HepG2 (cell line): ENCODE data around the gene WDR35. TPM values are rescaled to one million over a fixed set of nuclear protein-coding genes. Genes with fewer than 3 reads are reported as not detected.

Experiments used
- ATAC-seq: fragments of 200-7000 bp; cut with Tn5 transposase; 3 replicates; pipeline ENCODE4 v1.9.1; 2020; ENCODE audit warnings: mild to moderate bottlenecking, moderate library complexity
- BruUV-seq: library from RNA; stranded (reverse); fragments of 400-500 nt; replicated peaks from 2 replicates; lab custom pipeline; 2021; lab: Mats Ljungman, UMichigan
- CTCF ChIA-PET: fragments of 300-600 bp; formaldehyde crosslinking; extraction: SDS; loops from one replicate; lab custom pipeline; 2021; ENCODE audit warnings: low total read pairs, inconsistent platforms, low intra/inter-chr PET ratio; lab: Yijun Ruan, JAX
- POLR2A ChIA-PET: fragments of 350-600 bp; sonication (Branson Sonifier 250); formaldehyde crosslinking; loops from one replicate; lab custom pipeline; 2020; ENCODE audit warnings: antibody characterized with exemption, inconsistent platforms; lab: Yijun Ruan, JAX
- DNase-seq: peaks from one replicate; pipeline ENCODE4 v3.0.0-alpha.2; 2015; ENCODE audit warnings: low spot score
- FAIRE-seq: peaks from 3 replicates; lab custom pipeline; 2011; peaks lifted over from hg19 to GRCh38; lab: Jason Lieb, UNC
- H2AFZ ChIP-seq: one replicate; pipeline ENCODE4 v1.6.1; 2011; ENCODE audit warnings: low read length, inconsistent platforms
- H3K27ac ChIP-seq: fragments of 300-600 bp; 3 replicates; pipeline ENCODE4 v1.8.0; 2011; ENCODE audit warnings: mixed run types, mild to moderate bottlenecking, mixed read lengths, low read length, inconsistent platforms; ENCODE audit not compliant: insufficient read depth; ENCODE audit errors: extremely low read length
- H3K27me3 ChIP-seq, 2 experiments: fragments of 200-600 bp in 1 of 2; 2 replicates in 1 of 2; 3 replicates in 1 of 2; pipeline versions ENCODE4 v1.6.0 to v1.8.0; 2011; ENCODE audit warnings: low read length in 2 of 2, mild to moderate bottlenecking in 2 of 2, moderate library complexity in 2 of 2, inconsistent platforms in 1 of 2; ENCODE audit not compliant: insufficient read depth in 2 of 2, control insufficient read depth in 1 of 2
- H3K36me3 ChIP-seq, 2 experiments: fragments of 200-600 bp in 1 of 2; replicated peaks in 1 of 2; 2 replicates in 1 of 2; 3 replicates in 1 of 2; pipeline versions ENCODE4 v1.5.1 to v1.8.0; 2011; ENCODE audit warnings: low read length in 2 of 2, inconsistent platforms in 1 of 2; ENCODE audit not compliant: insufficient read depth in 2 of 2, control insufficient read depth in 1 of 2
- H3K4me1 ChIP-seq: 2 replicates; pipeline ENCODE4 v1.5.1; 2012; ENCODE audit warnings: low read length, inconsistent platforms; ENCODE audit not compliant: insufficient read depth
- H3K4me2 ChIP-seq: 2 replicates; pipeline ENCODE4 v1.6.0; 2011; ENCODE audit warnings: low read depth, low read length, inconsistent platforms
- H3K4me3 ChIP-seq, 3 experiments: fragments of 200-600 bp in 1 of 3; sonication (generic), shearing (Covaris generic) in 1 of 3; replicated peaks in 1 of 3; 2 replicates each; pipeline ENCODE4 v1.5.1; 2011 to 2016; ENCODE audit warnings: low read length in 3 of 3, inconsistent platforms in 2 of 3, low read depth in 2 of 3, mild to moderate bottlenecking in 2 of 3, control low read depth in 1 of 3, mixed read lengths in 1 of 3; ENCODE audit not compliant: insufficient read depth in 1 of 3
- H3K79me2 ChIP-seq: one replicate; pipeline ENCODE4 v1.6.1; 2011; ENCODE audit warnings: low read length, inconsistent platforms; ENCODE audit not compliant: insufficient read depth
- H3K9ac ChIP-seq: 2 replicates; pipeline ENCODE4 v1.6.0; 2011; ENCODE audit warnings: mild to moderate bottlenecking, low read depth, low read length, inconsistent platforms; ENCODE audit not compliant: insufficient read depth
- H3K9me3 ChIP-seq: 2 replicates; pipeline ENCODE4 v1.5.1; 2012; ENCODE audit warnings: mild to moderate bottlenecking, low read length
- H4K20me1 ChIP-seq: 2 replicates; pipeline ENCODE4 v1.6.0; 2011; ENCODE audit warnings: inconsistent platforms, mild to moderate bottlenecking, low read length, moderate library complexity; ENCODE audit not compliant: insufficient read depth
- ASH2L ChIP-seq: fragments of 300-600, 200-600 bp; sonication (generic); IDR thresholded peaks from 2 replicates; pipeline ENCODE4 v1.7.0; 2017; ENCODE audit warnings: low read depth, mild to moderate bottlenecking, moderate library complexity, mixed read lengths, low read length; ENCODE audit not compliant: insufficient read length
- HNRNPL ChIP-seq: fragments of 200-400 bp; formaldehyde crosslinking; IDR thresholded peaks from 2 replicates; pipeline ENCODE4 v1.6.1; 2017; ENCODE audit warnings: mild to moderate bottlenecking, low read depth, low read length
- KLF6 ChIP-seq: IDR thresholded peaks from 2 replicates; pipeline ENCODE4 v1.8.0; 2016; ENCODE audit warnings: missing biosample characterization, missing genetic modification reagents
- MAFF ChIP-seq: IDR thresholded peaks from 2 replicates; pipeline ENCODE4 v1.6.1; 2011; ENCODE audit warnings: low read depth, low read length, improper control_type of control experiment
- TAF1 ChIP-seq: sonication (generic); formaldehyde crosslinking; IDR thresholded peaks from 2 replicates; pipeline ENCODE4 v1.4.0; 2020; ENCODE audit warnings: missing genetic modification reagents
- XRCC5 ChIP-seq: fragments of 200-400 bp; formaldehyde crosslinking; optimal IDR thresholded peaks from 2 replicates; pipeline ENCODE3; 2017; ENCODE audit warnings: mild to moderate bottlenecking, low read length
- YEATS2 ChIP-seq: sonication (generic); formaldehyde crosslinking; IDR thresholded peaks from 2 replicates; pipeline ENCODE4 v1.4.0; 2020; ENCODE audit warnings: missing genetic modification reagents, borderline replicate concordance
- ZNF33B ChIP-seq: sonication (generic); formaldehyde crosslinking; IDR thresholded peaks from 2 replicates; pipeline ENCODE4 v1.5.1; 2020; ENCODE audit warnings: mild to moderate bottlenecking, missing genetic modification reagents
- ZNF572 ChIP-seq: sonication (generic); formaldehyde crosslinking; IDR thresholded peaks from 2 replicates; pipeline ENCODE4 v1.5.1; 2020; ENCODE audit warnings: mild to moderate bottlenecking, missing genetic modification reagents
- ZNF75D ChIP-seq: sonication (generic); formaldehyde crosslinking; IDR thresholded peaks from 2 replicates; pipeline ENCODE4 v1.8.1; 2023; ENCODE audit warnings: missing genetic modification reagents, mild to moderate bottlenecking, borderline replicate concordance
- WGBS: methylation state at CpG from one replicate; pipeline ENCODE4 v1.1.6; 2017; ENCODE audit warnings: low lambda C conversion rate; 5-methylcytosine and 5-hydroxymethylcytosine counted together
- in situ Hi-C: cut with HindIII; loops from 2 replicates; pipeline ENCODE4 v1.10.0; 2017; ENCODE audit warnings: low pct_unique_long_range_greater_than_20kb; ENCODE audit not compliant: extremely low pct_ligation_motif_present
- intact Hi-C: fragments of 100-400 bp; cut with micrococcal nuclease; formaldehyde crosslinking; loops from one replicate; pipeline ENCODE4 v1.10.0; 2022; ENCODE audit not compliant: unreplicated experiment
- polyA plus RNA-seq, 8 experiments: library from polyadenylated mRNA; depleted of rRNA in 3 of 8; stranded (reverse) in 7 of 8; unstranded in 1 of 8; fragments of >200 nt; fragmentation: Illumina TruSeq in 4 of 8; extraction: Trizol in 4 of 8; gene quantifications; 2 replicates each; pipeline versions ENCODE4 v1.2.1 to v1.2.3, GENCODE V29; 2011 to 2016; ENCODE audit warnings: low read depth in 4 of 8, missing spikeins in 1 of 8, mixed read lengths in 1 of 8; ENCODE audit not compliant: insufficient read depth in 1 of 8
- total RNA-seq, 5 experiments: library from RNA; depleted of rRNA; stranded (reverse); fragments of >200 nt; fragmentation: Illumina TruSeq; extraction: Trizol; gene quantifications; 2 replicates each; pipeline ENCODE4 v1.2.3, GENCODE V29; 2016; ENCODE audit warnings: low read depth in 1 of 5
- TF ChIP-seq, protein P1 (sequence below), 2 experiments: fragments of 450-650 bp in 1 of 2; sonication (generic) in 1 of 2; formaldehyde crosslinking; IDR thresholded peaks; 2 replicates each; pipeline versions ENCODE4 v1.5.0 to v1.8.0; 2020 to 2022; ENCODE audit warnings: mild to moderate bottlenecking in 1 of 2, missing genetic modification reagents in 1 of 2
- TF ChIP-seq, protein P2 (sequence below): sonication (generic); formaldehyde crosslinking; IDR thresholded peaks from 2 replicates; pipeline ENCODE4 v1.4.0; 2020; ENCODE audit warnings: missing genetic modification reagents, borderline replicate concordance

WDR35 gene
- total and polyA plus RNA-seq, 2 of the 13 experiments (the other 11 are each of a cell fraction or from before 2014, with no cell fraction given): 11.1 to 19.6 TPM

DNA sequence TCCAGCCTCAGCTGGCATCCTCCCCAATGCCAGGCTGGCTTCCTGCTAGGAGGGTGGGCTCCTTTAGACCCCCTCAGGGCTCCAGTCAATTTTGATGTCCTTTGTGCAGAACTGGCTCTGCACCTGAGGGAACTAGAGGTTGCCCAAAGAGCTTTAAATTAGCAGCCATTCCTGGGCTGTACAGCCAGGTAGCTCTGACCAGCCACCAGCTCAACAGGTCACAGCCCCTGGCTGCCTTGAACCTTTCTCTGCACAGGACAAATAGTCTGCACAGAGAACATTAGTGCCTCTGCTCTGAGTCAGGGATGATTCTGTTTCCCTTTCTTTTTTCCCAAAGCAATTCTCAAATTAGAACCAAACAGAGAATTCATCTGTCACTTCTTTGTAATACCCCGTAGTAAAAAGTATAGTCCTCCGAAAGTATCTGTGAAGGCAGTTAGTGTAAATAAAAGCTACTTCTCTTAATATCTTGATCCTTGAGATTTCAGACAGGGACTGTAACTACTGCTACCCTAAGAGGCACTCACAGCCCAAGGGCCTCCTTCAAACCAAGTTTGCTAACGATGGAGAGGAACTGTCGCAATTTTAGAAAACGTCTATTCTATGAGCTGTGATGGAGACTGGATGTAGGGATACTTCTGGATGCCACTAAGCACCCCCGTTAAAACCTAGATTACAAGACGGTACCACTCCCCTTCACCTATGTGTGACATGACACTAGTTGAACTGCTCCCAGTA, 91.1 kb downstream of the WDR35 start:
- Histone ChIP-seq H3K4me1 (peaks cover 57% of the 10 kb centered on the region), H2AFZ (no peak overlapping the region), H3K36me3 (0 out of 5 replicates have a peak, but pooled peaks cover 0 to 3% of the 10 kb centered on the region in 2 experiments), H3K4me3 (peak overlapping the region in 1 of 3 experiments; percentile 18; a peak in 2 of 6 replicates), H3K27ac (no peak overlapping the region), H3K9me3 (no peaks in the 10 kb centered on the region), H3K4me2 (peak overlapping the region; percentile 50), H3K27me3 (no peaks in the 10 kb centered on the region; a peak in 1 of 5 replicates), H3K79me2 (peaks cover 64% of the 10 kb centered on the region), H4K20me1 (peaks cover 15% of the 10 kb centered on the region; the same call in 1 of the 2 replicates), H3K9ac (peak overlapping the region; percentile 10; the same call in 1 of the 2 replicates)
- DNase-seq: no peak
- no peak for FAIRE-seq
- TF ChIP-seq, protein P1, sequence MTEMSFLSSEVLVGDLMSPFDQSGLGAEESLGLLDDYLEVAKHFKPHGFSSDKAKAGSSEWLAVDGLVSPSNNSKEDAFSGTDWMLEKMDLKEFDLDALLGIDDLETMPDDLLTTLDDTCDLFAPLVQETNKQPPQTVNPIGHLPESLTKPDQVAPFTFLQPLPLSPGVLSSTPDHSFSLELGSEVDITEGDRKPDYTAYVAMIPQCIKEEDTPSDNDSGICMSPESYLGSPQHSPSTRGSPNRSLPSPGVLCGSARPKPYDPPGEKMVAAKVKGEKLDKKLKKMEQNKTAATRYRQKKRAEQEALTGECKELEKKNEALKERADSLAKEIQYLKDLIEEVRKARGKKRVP (CRISPR knock-in tag; IDR thresholded peaks at IDR 0.05): no peak
- TF ChIP-seq XRCC5: peak; percentile 19
- 0 out of 2 replicates have a peak, but pooled peaks have one; percentile 37 for TF ChIP-seq ZNF33B
- in situ Hi-C loops (no loop called here), intact Hi-C loops (no loop called here)
- 87% methylated on average over 7 of the region's 7 CpGs for WGBS
- peak; percentile 34 for ATAC-seq
- BruUV-seq: TSS peak; percentile 5
- CTCF ChIA-PET: no interaction called here
- POLR2A ChIA-PET: interaction anchor here (1.0 to 1.4 kb wide), 2 partner anchors 9 to 1338 kb away, joined by 3 read pairs; partner anchors contain the start of gene RDH14

DNA sequence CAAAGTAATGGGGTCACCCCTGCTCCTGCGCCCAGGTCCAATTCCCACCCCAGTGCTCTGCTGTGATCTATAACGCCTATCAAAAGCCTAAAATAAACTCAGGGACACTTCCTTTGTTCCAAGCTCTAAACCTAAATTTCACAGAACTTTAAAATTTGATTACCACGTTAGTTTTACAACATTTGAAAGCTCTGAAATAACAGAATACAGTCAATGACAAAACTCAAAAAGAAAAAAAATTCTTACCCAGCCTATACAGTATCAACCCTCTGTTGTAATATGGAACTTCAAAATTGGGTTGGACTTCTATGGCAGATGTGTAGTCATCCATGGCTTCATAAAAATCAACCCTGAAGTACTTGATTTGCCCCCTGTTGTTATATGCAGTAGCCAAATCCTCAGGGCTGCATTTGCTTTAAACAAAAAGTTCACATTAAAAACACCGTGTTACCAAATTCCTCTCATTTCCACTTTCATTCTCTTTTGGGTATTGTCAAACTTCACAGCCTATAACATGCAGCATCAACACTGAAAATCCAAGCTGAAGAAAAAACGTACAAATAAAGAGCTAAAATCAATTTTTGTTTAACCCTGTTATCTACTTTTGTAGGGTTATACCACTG, 92.2 kb downstream of the WDR35 start:
- peaks cover 62% of the 10 kb centered on the region for H3K4me1 ChIP-seq
- H3K36me3 ChIP-seq: 0 out of 5 replicates have a peak, but pooled peaks cover 0 to 3% of the 10 kb centered on the region in 2 experiments
- peaks cover 62% of the 10 kb centered on the region for H3K79me2 ChIP-seq
- WGBS: 87% methylated on average over 5 of the region's 5 CpGs
- no peaks in the 10 kb centered on the region; a peak in 1 of 5 replicates for H3K27me3 ChIP-seq
- ChIA-PET POLR2A (interaction anchor here (1.0 to 1.3 kb wide), 2 partner anchors 549 to 1337 kb away, joined by 3 read pairs; partner anchors contain the start of gene RDH14), CTCF (no interaction called here)
- 0 out of 2 replicates have a peak overlapping the region, but pooled peaks have one; percentile 10 for H3K9ac ChIP-seq
- ATAC-seq: no peak
- no peak for DNase-seq
- no peak for FAIRE-seq
- BruUV-seq: TSS peak; percentile 0
- H3K4me2 ChIP-seq: peak overlapping the region; percentile 50
- intact Hi-C loops: no loop called here
- H4K20me1 ChIP-seq: peaks cover 15% of the 10 kb centered on the region; the same call in 1 of the 2 replicates
- no peak overlapping the region for H3K4me3 ChIP-seq
- no peak overlapping the region for H3K27ac ChIP-seq
- in situ Hi-C loops: no loop called here
- H3K9me3 ChIP-seq: no peaks in the 10 kb centered on the region
- no peak overlapping the region for H2AFZ ChIP-seq
- TF ChIP-seq TAF1 (CRISPR knock-in tag) (no peak), ZNF572 (no peak), ASH2L (no peak), MAFF (no peak), YEATS2 (CRISPR knock-in tag) (no peak), HNRNPL (no peak), KLF6 (no peak), ZNF75D (CRISPR knock-in tag) (no peak)
- TF ChIP-seq, protein P2, sequence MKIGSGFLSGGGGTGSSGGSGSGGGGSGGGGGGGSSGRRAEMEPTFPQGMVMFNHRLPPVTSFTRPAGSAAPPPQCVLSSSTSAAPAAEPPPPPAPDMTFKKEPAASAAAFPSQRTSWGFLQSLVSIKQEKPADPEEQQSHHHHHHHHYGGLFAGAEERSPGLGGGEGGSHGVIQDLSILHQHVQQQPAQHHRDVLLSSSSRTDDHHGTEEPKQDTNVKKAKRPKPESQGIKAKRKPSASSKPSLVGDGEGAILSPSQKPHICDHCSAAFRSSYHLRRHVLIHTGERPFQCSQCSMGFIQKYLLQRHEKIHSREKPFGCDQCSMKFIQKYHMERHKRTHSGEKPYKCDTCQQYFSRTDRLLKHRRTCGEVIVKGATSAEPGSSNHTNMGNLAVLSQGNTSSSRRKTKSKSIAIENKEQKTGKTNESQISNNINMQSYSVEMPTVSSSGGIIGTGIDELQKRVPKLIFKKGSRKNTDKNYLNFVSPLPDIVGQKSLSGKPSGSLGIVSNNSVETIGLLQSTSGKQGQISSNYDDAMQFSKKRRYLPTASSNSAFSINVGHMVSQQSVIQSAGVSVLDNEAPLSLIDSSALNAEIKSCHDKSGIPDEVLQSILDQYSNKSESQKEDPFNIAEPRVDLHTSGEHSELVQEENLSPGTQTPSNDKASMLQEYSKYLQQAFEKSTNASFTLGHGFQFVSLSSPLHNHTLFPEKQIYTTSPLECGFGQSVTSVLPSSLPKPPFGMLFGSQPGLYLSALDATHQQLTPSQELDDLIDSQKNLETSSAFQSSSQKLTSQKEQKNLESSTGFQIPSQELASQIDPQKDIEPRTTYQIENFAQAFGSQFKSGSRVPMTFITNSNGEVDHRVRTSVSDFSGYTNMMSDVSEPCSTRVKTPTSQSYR (CRISPR knock-in tag): no peak
